CD4-positive, CD25-positive, alpha-beta regulatory T cell (primary cell): ENCODE results near the gene PRKCB. TPM values are rescaled to one million over a fixed set of nuclear protein-coding genes. Genes with fewer than 3 reads are reported as not detected.

Source experiments
- ATAC-seq, 2 donors: fragments of 150-1000 bp; cut with Tn5 transposase; one replicate each; pipeline ENCODE4 v1.10.0; 2021; ENCODE audit warnings: low read depth in 2 of 2, moderate number of reproducible peaks in 2 of 2, moderate library complexity in 1 of 2
- DNase-seq, 3 donors: peaks; one replicate each; pipeline versions ENCODE4 v3.0.0 to v3.0.0-alpha.2; 2012 to 2022; ENCODE audit warnings: mixed read lengths in 1 of 3
- H3K27ac ChIP-seq: one replicate; pipeline ENCODE4 v1.7.0; 2013; ENCODE audit warnings: mild to moderate bottlenecking, low read length; ENCODE audit not compliant: insufficient read depth, poor library complexity, severe bottlenecking
- H3K27me3 ChIP-seq: one replicate; pipeline ENCODE4 v1.7.0; 2013; ENCODE audit warnings: low read length; ENCODE audit not compliant: control insufficient read depth, insufficient read depth
- H3K36me3 ChIP-seq: one replicate; pipeline ENCODE4 v1.7.0; 2013; ENCODE audit warnings: mild to moderate bottlenecking, low read length, moderate library complexity; ENCODE audit not compliant: control insufficient read depth, insufficient read depth
- H3K4me1 ChIP-seq: 2 replicates; pipeline ENCODE4 v1.7.0; 2013; ENCODE audit warnings: mild to moderate bottlenecking, low read length; ENCODE audit not compliant: insufficient read depth, control insufficient read depth, poor library complexity, severe bottlenecking
- H3K4me3 ChIP-seq: one replicate; pipeline ENCODE4 v1.7.0; 2013; ENCODE audit warnings: low read depth, mild to moderate bottlenecking, low read length, moderate library complexity
- H3K9me3 ChIP-seq, 2 experiments: 1 replicate in 1 of 2; 2 replicates in 1 of 2; pipeline ENCODE4 v1.7.0; 2013; ENCODE audit warnings: low read length in 2 of 2, mild to moderate bottlenecking in 1 of 2, moderate library complexity in 1 of 2; ENCODE audit not compliant: control insufficient read depth in 2 of 2
- H3K27ac Mint-ChIP-seq, 3 donors: one replicate each; pipeline ENCODE4 v1.8.0; 2020 to 2022; ENCODE audit warnings: mild to moderate bottlenecking in 3 of 3, mixed read lengths in 3 of 3, moderate library complexity in 2 of 3
- H3K27me3 Mint-ChIP-seq: one replicate; pipeline ENCODE4 v1.8.0; 2022; ENCODE audit warnings: mild to moderate bottlenecking, mixed read lengths
- H3K36me3 Mint-ChIP-seq: one replicate; pipeline ENCODE4 v1.8.0; 2020; ENCODE audit warnings: mixed read lengths
- H3K4me1 Mint-ChIP-seq, 4 donors: one replicate each; pipeline ENCODE4 v1.8.0; 2020 to 2022; ENCODE audit warnings: mixed read lengths in 4 of 4, mild to moderate bottlenecking in 1 of 4
- H3K4me3 Mint-ChIP-seq, 4 donors: one replicate each; pipeline ENCODE4 v1.8.0; 2020 to 2022; ENCODE audit warnings: mild to moderate bottlenecking in 4 of 4, mixed read lengths in 4 of 4, moderate library complexity in 3 of 4
- H3K9me3 Mint-ChIP-seq, 7 donors: one replicate each; pipeline ENCODE4 v1.8.0; 2020 to 2022; ENCODE audit warnings: mixed read lengths in 7 of 7, mild to moderate bottlenecking in 3 of 7, moderate library complexity in 2 of 7
- polyA plus RNA-seq, 4 donors: library from polyadenylated mRNA; unstranded; fragments of 300-500 nt; fragmentation: Illumina TruSeq; gene quantifications; one replicate each; pipeline ENCODE4 v1.2.3, GENCODE V29; 2021
- total RNA-seq: library from RNA; stranded (reverse); gene quantifications from one replicate; pipeline ENCODE4 v1.2.3, GENCODE V29; 2022

Gene PRKCB
- total and polyA plus RNA-seq, 5 donors from 2014 or later = 37.4 to 83.1 (median 50.5) TPM

DNA sequence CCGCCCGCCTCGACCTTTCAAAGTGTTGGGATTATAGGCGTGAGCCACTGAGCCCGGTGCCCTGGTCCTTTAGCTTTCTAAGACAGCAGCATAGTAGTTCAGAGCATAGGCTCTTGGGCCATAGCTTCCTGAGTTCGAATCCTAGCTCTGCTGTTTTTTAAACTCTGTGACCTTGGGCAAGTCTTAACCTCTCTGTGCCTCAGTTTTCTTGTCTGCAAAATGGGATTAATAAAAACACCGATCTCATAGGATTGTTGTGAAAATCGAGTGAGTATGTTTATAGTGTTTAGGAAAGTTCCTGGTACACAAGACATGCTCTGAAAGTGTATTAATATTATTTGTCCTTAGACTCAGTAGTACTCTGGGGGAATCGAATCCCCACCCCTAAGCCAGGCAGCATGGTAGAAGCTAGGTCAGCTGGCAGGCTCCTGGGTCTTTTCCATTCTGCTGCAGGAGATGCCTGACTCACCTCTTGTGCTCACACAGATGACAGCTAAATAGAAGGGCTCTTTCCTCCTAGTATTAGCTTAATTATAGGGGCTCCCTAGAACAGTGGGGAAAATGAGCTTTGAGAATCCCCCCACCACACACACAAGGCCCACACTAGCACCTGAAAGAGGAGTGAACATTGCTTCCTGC lies 44.1 kb downstream of the PRKCB start:
- Histone ChIP-seq H3K9me3 (no peaks in the 10 kb centered on the region), H3K27ac (no peak overlapping the region), H3K36me3 (no peaks in the 10 kb centered on the region), H3K4me3 (no peak overlapping the region), H3K4me1 (peaks cover 4% of the 10 kb centered on the region), H3K27me3 (no peaks in the 10 kb centered on the region)
- H3K9me3 Mint-ChIP-seq = no peaks in the 10 kb centered on the region
- peaks cover 20% of the 10 kb centered on the region for H3K36me3 Mint-ChIP-seq
- H3K4me1 Mint-ChIP-seq = peaks cover 12 to 85% (median 48%) of the 10 kb centered on the region in 4 donors
- peak overlapping the region in 1 of 4 donors; percentile 17 for H3K4me3 Mint-ChIP-seq
- H3K27ac Mint-ChIP-seq = peak overlapping the region in 2 of 3 donors; percentile 45 to 70
- ATAC-seq (no peak), DNase-seq (no peak)
- no peaks in the 10 kb centered on the region for H3K27me3 Mint-ChIP-seq

DNA sequence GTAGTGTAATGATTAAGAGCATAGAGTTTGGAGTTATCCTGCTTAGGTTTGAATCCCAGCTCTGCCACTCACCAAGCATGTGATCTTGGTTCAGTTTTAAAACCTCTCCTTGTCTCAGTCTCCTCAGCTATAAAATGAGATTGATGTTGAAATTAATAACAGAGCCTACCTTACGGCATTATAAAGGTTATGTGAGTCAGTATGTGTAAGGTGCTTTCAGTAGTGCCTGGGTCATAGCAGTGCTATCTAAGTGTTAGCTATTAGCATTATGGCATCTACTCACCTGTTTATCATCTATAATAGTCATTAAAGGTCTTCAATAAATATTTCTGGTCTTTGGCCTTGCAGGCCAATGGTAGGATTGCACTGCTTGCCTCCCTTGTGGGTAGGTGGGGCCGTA lies 53.4 kb downstream of the PRKCB start:
- Mint-ChIP-seq H3K9me3 (no peaks in the 10 kb centered on the region), H3K27ac (peak overlapping the region in 2 of 3 donors; percentile 20 to 85), H3K27me3 (no peaks in the 10 kb centered on the region), H3K4me1 (peaks cover 14 to 60% (median 37%) of the 10 kb centered on the region in 4 donors), H3K36me3 (peaks cover 36% of the 10 kb centered on the region), H3K4me3 (no peak overlapping the region)
- H3K27me3 ChIP-seq = no peaks in the 10 kb centered on the region
- no peak overlapping the region for H3K27ac ChIP-seq
- no peak overlapping the region for H3K4me3 ChIP-seq
- peaks cover 2% of the 10 kb centered on the region for H3K36me3 ChIP-seq
- no peaks in the 10 kb centered on the region for H3K9me3 ChIP-seq
- no peaks in the 10 kb centered on the region for H3K4me1 ChIP-seq
- ATAC-seq = no peak
- no peak for DNase-seq

DNA sequence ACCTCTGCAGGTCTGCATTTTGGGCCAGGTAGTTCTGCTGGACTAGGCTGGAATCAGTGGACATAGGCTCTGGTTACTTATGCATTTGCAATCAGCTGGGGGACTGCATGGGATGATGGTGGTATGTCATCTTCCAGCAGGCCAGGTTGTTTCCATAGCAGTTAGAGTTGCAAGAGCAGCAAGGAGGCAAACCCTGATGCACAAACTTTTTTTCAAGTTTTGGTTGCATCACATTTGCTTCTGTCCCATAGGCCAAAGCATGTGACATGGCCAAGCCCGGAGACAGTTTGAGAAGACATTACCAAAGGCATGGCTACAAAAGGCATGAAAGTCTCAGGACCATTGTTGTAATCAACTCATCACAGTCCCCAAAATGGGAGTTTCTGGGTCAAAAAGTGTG lies 58.2 kb downstream of the PRKCB start:
- peaks cover 9% of the 10 kb centered on the region for H3K4me1 ChIP-seq
- H3K4me1 Mint-ChIP-seq = peaks cover 17 to 75% (median 35%) of the 10 kb centered on the region in 4 donors
- H3K27ac ChIP-seq = no peak overlapping the region

DNA sequence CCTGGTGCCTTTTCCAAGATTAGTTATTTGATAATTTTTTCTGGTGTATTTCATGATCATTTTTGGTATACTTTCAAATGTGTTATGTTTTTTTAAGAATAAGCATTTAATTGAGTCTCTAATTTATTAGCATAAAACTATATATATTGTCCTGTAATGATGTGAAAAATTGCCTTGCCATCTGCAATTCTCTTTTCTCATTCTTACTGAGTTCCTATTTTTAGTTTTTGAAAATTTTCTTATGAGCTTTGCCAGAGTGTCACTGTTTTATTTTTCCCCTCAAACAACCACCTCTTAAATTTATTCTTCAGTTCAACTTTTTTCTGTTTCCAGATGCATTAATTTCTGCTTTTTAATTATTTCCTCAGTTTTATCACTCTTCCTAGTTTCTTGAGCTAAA lies 59.3 kb downstream of the PRKCB start:
- peak overlapping the region in 1 of 3 donors; percentile 52 for H3K27ac Mint-ChIP-seq
- DNase-seq (no peak), ATAC-seq (no peak)
- H3K9me3 Mint-ChIP-seq = no peaks in the 10 kb centered on the region
- H3K4me1 ChIP-seq = peaks cover 9% of the 10 kb centered on the region
- H3K36me3 Mint-ChIP-seq = peaks cover 15% of the 10 kb centered on the region
- no peaks in the 10 kb centered on the region for H3K27me3 Mint-ChIP-seq
- no peak overlapping the region for H3K4me3 ChIP-seq
- H3K27ac ChIP-seq = no peak overlapping the region
- H3K36me3 ChIP-seq = peaks cover 2% of the 10 kb centered on the region
- no peak overlapping the region for H3K4me3 Mint-ChIP-seq
- H3K9me3 ChIP-seq = no peaks in the 10 kb centered on the region
- no peaks in the 10 kb centered on the region for H3K27me3 ChIP-seq
- peaks cover 15 to 72% (median 32%) of the 10 kb centered on the region in 4 donors for H3K4me1 Mint-ChIP-seq

More for the DNA sequence above, 58.2 kb downstream of the PRKCB start:
- H3K27me3 Mint-ChIP-seq = no peaks in the 10 kb centered on the region
- Histone ChIP-seq H3K9me3 (no peaks in the 10 kb centered on the region), H3K4me3 (no peak overlapping the region), H3K36me3 (peaks cover 2% of the 10 kb centered on the region), H3K27me3 (no peaks in the 10 kb centered on the region)
- peaks cover 18% of the 10 kb centered on the region for H3K36me3 Mint-ChIP-seq
- ATAC-seq = no peak
- H3K27ac Mint-ChIP-seq = no peak overlapping the region
- H3K9me3 Mint-ChIP-seq = no peaks in the 10 kb centered on the region
- no peak overlapping the region for H3K4me3 Mint-ChIP-seq
- DNase-seq = no peak

DNA sequence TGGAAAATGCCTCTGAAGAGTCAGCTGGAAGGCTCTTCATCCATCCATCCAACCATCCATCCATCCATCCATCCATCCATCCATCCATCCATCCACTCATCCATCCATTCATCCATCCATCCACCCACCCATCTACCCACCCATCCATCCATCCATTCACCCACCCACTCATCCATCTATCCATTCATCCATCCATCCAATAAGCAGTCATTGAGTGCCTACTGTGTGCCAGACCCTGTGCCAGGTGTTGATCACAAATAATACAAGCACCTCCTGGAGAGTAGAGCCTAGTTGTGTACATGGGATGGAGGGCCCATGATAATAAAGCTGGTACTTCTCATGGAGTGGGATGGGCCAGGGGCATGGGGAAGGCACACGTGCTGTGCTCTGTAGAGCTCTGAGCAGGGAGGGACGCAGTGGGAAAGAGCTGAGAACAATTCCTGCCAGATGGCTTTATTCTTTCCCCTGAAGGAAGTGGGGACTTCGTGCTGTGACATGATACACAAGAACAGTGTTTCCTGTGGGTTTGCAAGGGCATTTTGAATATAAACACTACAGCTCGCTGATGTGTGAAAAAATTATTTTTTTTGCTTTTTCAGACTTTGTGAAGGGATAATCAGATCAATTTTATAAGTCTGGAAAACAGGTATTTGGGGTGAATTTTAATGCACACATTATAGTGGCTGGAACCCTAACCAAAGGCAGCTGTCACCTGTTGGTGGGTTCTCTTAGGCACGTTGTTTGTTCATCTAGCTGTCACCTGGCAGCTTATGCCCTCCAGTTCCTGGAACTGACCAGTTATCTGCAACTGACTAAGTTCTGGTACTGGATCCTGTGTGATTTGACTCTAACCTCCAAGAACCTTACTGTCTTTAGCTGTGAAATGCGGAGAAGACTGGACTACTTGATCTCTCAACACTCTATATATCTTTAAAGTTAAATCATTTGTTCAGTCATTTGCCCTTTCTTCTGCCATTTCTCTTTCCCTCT lies 61.3 kb downstream of the PRKCB start:
- H3K9me3 ChIP-seq = no peaks in the 10 kb centered on the region
- H3K27ac ChIP-seq = no peak overlapping the region
- Mint-ChIP-seq H3K4me1 (peaks cover 8 to 75% (median 32%) of the 10 kb centered on the region in 4 donors), H3K4me3 (peak overlapping the region; percentile 1 to 68 (median 34)), H3K36me3 (peaks cover 12% of the 10 kb centered on the region), H3K27me3 (no peaks in the 10 kb centered on the region), H3K27ac (peak overlapping the region; percentile 39 to 65 (median 48)), H3K9me3 (no peaks in the 10 kb centered on the region)
- H3K27me3 ChIP-seq = no peaks in the 10 kb centered on the region
- DNase-seq (peak in 1 of 3 donors; percentile 59), ATAC-seq (peak in 1 of 2 donors; percentile 50)
- H3K4me3 ChIP-seq = peak overlapping the region; percentile 49
- peaks cover 14% of the 10 kb centered on the region for H3K4me1 ChIP-seq
- peaks cover 2% of the 10 kb centered on the region for H3K36me3 ChIP-seq

DNA sequence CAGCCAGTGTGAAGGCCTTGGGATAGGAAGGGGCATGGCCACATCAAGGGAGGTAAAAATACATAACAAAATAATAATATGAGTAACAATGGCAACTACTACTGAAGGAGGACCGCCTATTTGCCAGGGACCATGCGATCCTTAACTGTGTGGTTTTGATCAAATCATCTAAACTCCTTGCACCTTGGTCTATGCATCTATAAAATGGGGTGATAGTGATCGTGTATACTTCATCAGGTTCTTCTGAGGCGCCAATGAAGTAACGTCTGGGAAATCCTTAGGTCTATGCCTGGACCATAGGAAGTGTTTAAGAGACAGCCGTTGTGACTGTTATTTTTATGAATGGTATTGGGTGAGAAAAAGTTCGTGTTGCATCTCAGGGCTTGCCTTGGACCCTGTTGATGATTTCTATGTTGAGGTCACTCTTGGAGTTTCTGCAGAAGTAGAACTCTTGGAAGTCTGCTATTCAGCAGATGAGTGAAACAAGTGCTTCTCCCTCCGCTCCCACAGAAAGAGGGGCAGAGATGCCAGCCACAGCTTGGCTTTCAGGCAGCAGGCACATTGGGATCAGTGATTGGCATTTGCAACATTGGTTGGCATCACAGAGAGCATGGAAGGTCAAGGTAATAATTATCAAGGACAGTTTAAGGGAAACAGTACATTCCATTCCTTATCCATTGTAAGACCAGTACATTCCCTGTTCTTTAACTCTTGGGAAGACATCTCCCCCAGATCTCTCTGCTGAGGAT lies 63.1 kb downstream of the PRKCB start:
- no peak overlapping the region for H3K4me3 Mint-ChIP-seq

DNA sequence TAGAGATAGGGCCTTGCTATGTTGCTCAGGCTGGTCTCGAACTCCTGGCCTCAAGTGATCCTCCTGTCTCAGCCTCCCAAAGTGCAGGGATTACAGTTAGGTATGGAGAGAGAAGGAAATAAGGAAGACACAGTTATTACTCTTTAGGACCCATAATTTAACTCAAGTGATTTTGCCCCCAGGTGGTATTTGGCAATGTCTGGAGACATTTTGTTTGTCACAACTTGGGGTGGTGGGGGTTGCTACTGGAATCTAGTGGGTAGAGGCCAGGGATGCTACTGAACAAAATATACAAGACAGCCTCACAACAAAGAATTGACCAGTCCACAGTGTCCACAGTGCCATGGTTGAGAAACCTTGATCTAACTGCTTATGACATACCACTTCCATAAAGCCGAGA lies 64.1 kb downstream of the PRKCB start:
- Mint-ChIP-seq H3K4me1 (peaks cover 10 to 80% (median 37%) of the 10 kb centered on the region in 4 donors), H3K9me3 (no peaks in the 10 kb centered on the region), H3K27ac (no peak overlapping the region), H3K36me3 (peaks cover 7% of the 10 kb centered on the region), H3K27me3 (no peaks in the 10 kb centered on the region), H3K4me3 (no peak overlapping the region)
- Histone ChIP-seq H3K36me3 (no peaks in the 10 kb centered on the region), H3K27ac (no peak overlapping the region), H3K4me1 (peaks cover 17% of the 10 kb centered on the region), H3K4me3 (no peak overlapping the region), H3K27me3 (no peaks in the 10 kb centered on the region), H3K9me3 (no peaks in the 10 kb centered on the region)
- DNase-seq (no peak), ATAC-seq (no peak)

More for the DNA sequence above, 63.1 kb downstream of the PRKCB start:
- Histone ChIP-seq H3K9me3 (no peaks in the 10 kb centered on the region), H3K36me3 (no peaks in the 10 kb centered on the region), H3K27ac (no peak overlapping the region), H3K4me3 (no peak overlapping the region), H3K4me1 (peaks cover 17% of the 10 kb centered on the region), H3K27me3 (no peaks in the 10 kb centered on the region)
- Mint-ChIP-seq H3K36me3 (peaks cover 7% of the 10 kb centered on the region), H3K9me3 (no peaks in the 10 kb centered on the region), H3K4me1 (peaks cover 15 to 79% (median 39%) of the 10 kb centered on the region in 4 donors), H3K27ac (peak overlapping the region in 1 of 3 donors; percentile 88), H3K27me3 (no peaks in the 10 kb centered on the region)
- ATAC-seq = no peak
- no peak for DNase-seq
